ENCODE measurements around the gene MAEA. TPM values are rescaled to one million over a fixed set of nuclear protein-coding genes. Genes with fewer than 3 reads are reported as not detected.

The MAEA gene
- total and polyA plus RNA-seq, 4 donors = 20.9 to 33.9 (median 29.8) TPM

- TF ChIP-seq REST (IDR thresholded peaks at IDR 0.05) = no peak
- TF ChIP-seq YY1 (IDR thresholded peaks at IDR 0.05) = no peak
- TF ChIP-seq EGR1 (IDR thresholded peaks at IDR 0.05; ENCODE audit: low read depth in 2 of 2) = no peak
- TF ChIP-seq GABPA (IDR thresholded peaks at IDR 0.05 in 1 of 2, conservative IDR thresholded peaks at IDR 0.05 in 1 of 2) = no peak
- no peak for TF ChIP-seq SP1 (IDR thresholded peaks at IDR 0.05)
These were observed 91.5 kb downstream of the MAEA start for GRCh38 chr4:1381181-1381621.

GRCh38 chr4:1381944-1382541 is 92.4 kb downstream of the MAEA start:
- no peak for TF ChIP-seq RAD21 (IDR thresholded peaks at IDR 0.05)
- TF ChIP-seq FOXA1 (IDR thresholded peaks at IDR 0.05) = no peak
- no peak for TF ChIP-seq JUND (IDR thresholded peaks at IDR 0.05)
- no peak for TF ChIP-seq GABPA (IDR thresholded peaks at IDR 0.05 in 1 of 2, conservative IDR thresholded peaks at IDR 0.05 in 1 of 2)
- no peak for TF ChIP-seq EGR1 (IDR thresholded peaks at IDR 0.05; ENCODE audit: low read depth in 2 of 2)
- no peak for TF ChIP-seq NR2F2 (IDR thresholded peaks at IDR 0.05)
- no peak for TF ChIP-seq ATF3 (IDR thresholded peaks at IDR 0.05)
- H3K27me3 ChIP-seq (ENCODE audit: control insufficient read depth in 4 of 4, insufficient read depth in 4 of 4, low read length in 3 of 4) = no peaks in the 10 kb centered on the region
- no peaks in the 10 kb centered on the region for H3K9me3 ChIP-seq (ENCODE audit: control insufficient read depth in 4 of 4, low read length in 3 of 4)
- H3K4me1 ChIP-seq (ENCODE audit: control insufficient read depth in 4 of 4, insufficient read depth in 4 of 4, low read length in 3 of 4) = no peaks in the 10 kb centered on the region
- no peak overlapping the region for H3K9ac ChIP-seq (ENCODE audit: low read depth in 1 of 2, low read length in 2 of 2)
- H3K36me3 ChIP-seq (ENCODE audit: control insufficient read depth in 4 of 4, insufficient read depth in 3 of 4, low read depth in 1 of 4, low read length in 3 of 4) = peaks cover 6 to 29% (median 16%) of the 10 kb centered on the region in 4 donors
- no peak for DNase-seq (ENCODE audit: low spot score)
- WGBS = 95% methylated on average over 24 of the region's 24 CpGs
- no peak overlapping the region for H3K4me3 ChIP-seq (ENCODE audit: low read depth in 1 of 3, low read length in 3 of 3)
- H3K27ac ChIP-seq (ENCODE audit: low read depth in 1 of 2, low read length in 2 of 2) = no peak overlapping the region

More at GRCh38 chr4:1381181-1381621, 91.5 kb downstream of the MAEA start:
- H3K9ac ChIP-seq (ENCODE audit: low read depth in 1 of 2, low read length in 2 of 2) = no peak overlapping the region
- H3K27ac ChIP-seq (ENCODE audit: low read depth in 1 of 2, low read length in 2 of 2) = no peak overlapping the region
- H3K27me3 ChIP-seq (ENCODE audit: control insufficient read depth in 4 of 4, insufficient read depth in 4 of 4, low read length in 3 of 4) = no peaks in the 10 kb centered on the region
- WGBS = 98% methylated on average over 12 of the region's 12 CpGs
- no peak for DNase-seq (ENCODE audit: low spot score)
- H3K4me1 ChIP-seq (ENCODE audit: control insufficient read depth in 4 of 4, insufficient read depth in 4 of 4, low read length in 3 of 4) = no peaks in the 10 kb centered on the region
- peaks cover 2 to 22% (median 13%) of the 10 kb centered on the region in 4 donors for H3K36me3 ChIP-seq (ENCODE audit: control insufficient read depth in 4 of 4, insufficient read depth in 3 of 4, low read depth in 1 of 4, low read length in 3 of 4)
- no peak overlapping the region for H3K4me3 ChIP-seq (ENCODE audit: low read depth in 1 of 3, low read length in 3 of 3)
- no peaks in the 10 kb centered on the region for H3K9me3 ChIP-seq (ENCODE audit: control insufficient read depth in 4 of 4, low read length in 3 of 4)

- Histone ChIP-seq H3K4me1 (ENCODE audit: control insufficient read depth in 4 of 4, insufficient read depth in 4 of 4, low read length in 3 of 4) (no peaks in the 10 kb centered on the region), H3K9me3 (ENCODE audit: control insufficient read depth in 4 of 4, low read length in 3 of 4) (no peaks in the 10 kb centered on the region), H3K27ac (ENCODE audit: low read depth in 1 of 2, low read length in 2 of 2) (no peak overlapping the region), H3K4me3 (ENCODE audit: low read depth in 1 of 3, low read length in 3 of 3) (no peak overlapping the region), H3K9ac (ENCODE audit: low read depth in 1 of 2, low read length in 2 of 2) (no peak overlapping the region), H3K36me3 (ENCODE audit: control insufficient read depth in 4 of 4, insufficient read depth in 3 of 4, low read depth in 1 of 4, low read length in 3 of 4) (peaks cover 6 to 26% (median 18%) of the 10 kb centered on the region in 4 donors), H3K27me3 (ENCODE audit: control insufficient read depth in 4 of 4, insufficient read depth in 4 of 4, low read length in 3 of 4) (no peaks in the 10 kb centered on the region)
- WGBS = 95% methylated on average over 27 of the region's 27 CpGs
- TF ChIP-seq GABPA (IDR thresholded peaks at IDR 0.05 in 1 of 2, conservative IDR thresholded peaks at IDR 0.05 in 1 of 2) = no peak
- no peak for DNase-seq (ENCODE audit: low spot score)
These were observed 93.4 kb downstream of the MAEA start for GRCh38 chr4:1382776-1383727.

Measured in liver (tissue), 9 donors.